HEK293 (cell line): Measurements from ENCODE around the gene ENOSF1.

ENCODE experiments used
- CTCF ChIA-PET: fragments of 350-600 bp; formaldehyde crosslinking; extraction: SDS; loops from one replicate; lab custom pipeline; 2021; ENCODE audit warnings: antibody characterized with exemption; lab: Yijun Ruan, JAX
- POLR2A ChIA-PET: fragments of 300-600 bp; formaldehyde crosslinking; extraction: SDS; loops from one replicate; lab custom pipeline; 2020; ENCODE audit warnings: antibody characterized with exemption, inconsistent platforms; lab: Yijun Ruan, JAX
- H3K27ac ChIP-seq: fragments of 200-500 bp; sonication (Bioruptor generic); 2 replicates; pipeline ENCODE4 v1.5.1; 2014; ENCODE audit warnings: low read depth, low read length, control low read depth, inconsistent platforms; ENCODE audit errors: extremely low read depth
- H3K36me3 ChIP-seq, 2 experiments: fragments of 200-500 bp in 1 of 2; sonication (Bioruptor generic) in 1 of 2; 1 replicate in 1 of 2; 2 replicates in 1 of 2; pipeline ENCODE4 v1.5.1; 2014 to 2017; ENCODE audit warnings: inconsistent platforms in 2 of 2, low read length in 2 of 2; ENCODE audit not compliant: control insufficient read depth in 2 of 2, insufficient read depth in 1 of 2
- H3K4me1 ChIP-seq: fragments of 200-500 bp; sonication (Bioruptor generic); 2 replicates; pipeline ENCODE4 v1.5.1; 2014; ENCODE audit warnings: mild to moderate bottlenecking, low read length, inconsistent platforms; ENCODE audit not compliant: control insufficient read depth, insufficient read depth
- H3K4me3 ChIP-seq: 2 replicates; pipeline ENCODE4 v1.5.1; 2011; ENCODE audit warnings: low read depth, mild to moderate bottlenecking, control low read depth, low read length, moderate library complexity
- H3K9me3 ChIP-seq: fragments of 200-500 bp; sonication (Bioruptor generic); 2 replicates; pipeline ENCODE4 v1.5.1; 2014; ENCODE audit warnings: low read depth, low read length, inconsistent platforms; ENCODE audit not compliant: control insufficient read depth, insufficient read depth
- GFI1B ChIP-seq: fragments of 450-650 bp; formaldehyde crosslinking; IDR thresholded peaks from 2 replicates; pipeline ENCODE4 v1.5.1; 2016; ENCODE audit warnings: missing biosample characterization, missing genetic modification characterization
- OSR2 ChIP-seq: fragments of 450-650 bp; formaldehyde crosslinking; IDR thresholded peaks from 2 replicates; pipeline ENCODE4 v1.5.1; 2016; ENCODE audit warnings: missing biosample characterization, missing genetic modification characterization
- PRDM10 ChIP-seq: fragments of 450-650 bp; formaldehyde crosslinking; IDR thresholded peaks from 2 replicates; pipeline ENCODE4 v1.5.1; 2016; ENCODE audit warnings: missing biosample characterization, missing genetic modification characterization
- PRDM4 ChIP-seq: fragments of 450-650 bp; formaldehyde crosslinking; IDR thresholded peaks from 2 replicates; pipeline ENCODE4 v1.5.1; 2017; ENCODE audit warnings: missing biosample characterization, missing genetic modification characterization
- SP7 ChIP-seq: fragments of 450-650 bp; formaldehyde crosslinking; IDR thresholded peaks from 2 replicates; pipeline ENCODE4 v1.5.1; 2016; ENCODE audit warnings: missing biosample characterization, missing genetic modification characterization
- YY2 ChIP-seq: fragments of 450-650 bp; formaldehyde crosslinking; IDR thresholded peaks from 2 replicates; pipeline ENCODE4 v1.5.1; 2016; ENCODE audit warnings: missing biosample characterization, missing genetic modification characterization
- ZEB2 ChIP-seq: fragments of 450-650 bp; formaldehyde crosslinking; IDR thresholded peaks from 2 replicates; pipeline ENCODE4 v1.5.1; 2016; ENCODE audit warnings: missing biosample characterization, missing genetic modification characterization
- ZFP41 ChIP-seq: fragments of 450-650 bp; formaldehyde crosslinking; IDR thresholded peaks from 2 replicates; pipeline ENCODE4 v1.5.1; 2016; ENCODE audit warnings: missing biosample characterization, missing genetic modification characterization, borderline replicate concordance
- ZNF112 ChIP-seq: fragments of 450-650 bp; formaldehyde crosslinking; IDR thresholded peaks from 2 replicates; pipeline ENCODE4 v1.5.0; 2017; ENCODE audit warnings: missing biosample characterization, missing genetic modification characterization
- ZNF23 ChIP-seq: fragments of 450-650 bp; formaldehyde crosslinking; IDR thresholded peaks from 2 replicates; pipeline ENCODE4 v1.5.1; 2016; ENCODE audit warnings: missing biosample characterization, missing genetic modification characterization, borderline replicate concordance
- ZNF239 ChIP-seq: fragments of 450-650 bp; formaldehyde crosslinking; IDR thresholded peaks from 2 replicates; pipeline ENCODE4 v1.5.1; 2016; ENCODE audit warnings: missing biosample characterization, missing genetic modification characterization
- ZNF335 ChIP-seq: fragments of 450-650 bp; formaldehyde crosslinking; conservative IDR thresholded peaks from 2 replicates; pipeline ENCODE4 v1.5.1; 2016; ENCODE audit warnings: missing biosample characterization, missing genetic modification characterization
- ZNF654 ChIP-seq: fragments of 450-650 bp; formaldehyde crosslinking; IDR thresholded peaks from 2 replicates; pipeline ENCODE4 v1.5.1; 2016; ENCODE audit warnings: low read depth, missing biosample characterization, missing genetic modification characterization
- ZNF658 ChIP-seq: fragments of 450-650 bp; formaldehyde crosslinking; IDR thresholded peaks from 2 replicates; pipeline ENCODE4; 2016; ENCODE audit warnings: missing biosample characterization, missing genetic modification characterization
- ZNF670 ChIP-seq: fragments of 450-650 bp; formaldehyde crosslinking; IDR thresholded peaks from 2 replicates; pipeline ENCODE4 v1.5.1; 2016; ENCODE audit warnings: missing biosample characterization, missing genetic modification characterization, low read depth
- TF ChIP-seq, protein P1 (sequence below): fragments of 450-650 bp; formaldehyde crosslinking; IDR thresholded peaks from 2 replicates; pipeline ENCODE4 v1.5.1; 2016; ENCODE audit warnings: missing biosample characterization, missing genetic modification characterization, low read depth
- TF ChIP-seq, protein P2 (sequence below): fragments of 450-650 bp; formaldehyde crosslinking; IDR thresholded peaks from 2 replicates; pipeline ENCODE4 v1.5.1; 2016; ENCODE audit warnings: missing biosample characterization, missing genetic modification characterization
- TF ChIP-seq, protein P3 (sequence below): fragments of 450-650 bp; formaldehyde crosslinking; IDR thresholded peaks from 2 replicates; pipeline ENCODE4 v1.5.1; 2016; ENCODE audit warnings: missing biosample characterization, missing genetic modification characterization

Gene ENOSF1

DNA sequence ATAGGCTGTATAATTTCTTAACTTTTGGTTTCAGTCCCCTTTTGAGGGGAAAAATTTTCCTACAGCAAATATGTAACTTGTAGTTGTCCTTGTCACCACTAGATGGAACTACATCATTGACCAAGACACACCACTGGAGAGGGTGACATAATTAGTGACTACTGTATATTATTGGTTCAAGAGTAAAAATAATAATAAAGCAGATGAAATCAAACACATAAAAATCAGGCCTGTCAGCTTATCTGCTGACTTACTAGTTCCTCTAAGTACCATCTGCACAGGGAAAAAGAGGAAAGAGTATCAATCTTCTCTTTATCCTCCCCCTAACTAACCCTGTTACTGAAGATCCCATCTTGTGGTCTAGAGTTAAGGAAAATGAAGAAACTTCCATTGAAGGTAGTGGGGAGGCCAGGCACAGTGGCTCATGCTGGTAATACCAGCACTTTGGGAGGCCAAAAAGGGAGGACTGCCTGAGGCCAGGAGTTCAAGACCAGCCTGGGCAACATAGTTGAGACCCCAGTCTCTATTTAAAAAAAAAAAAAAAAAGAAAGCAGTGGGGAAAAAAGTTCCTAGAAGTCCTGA is 29.6 kb upstream of the ENOSF1 start:
- POLR2A ChIA-PET, result interaction anchor here (0.8 kb wide), 1 partner anchor 97 kb away, joined by 4 read pairs; no protein-coding TSS in a partner anchor
- H3K4me3 ChIP-seq, result no peak overlapping the region
- TF ChIP-seq ZNF654 (tag by site-specific recombination), result peak; percentile 70
- TF ChIP-seq ZNF23 (tag by site-specific recombination), result no peak
- no peak for TF ChIP-seq ZNF335
- TF ChIP-seq OSR2 (tag by site-specific recombination), result peak; percentile 32; the same call in 1 of the 2 replicates
- TF ChIP-seq, protein P1, sequence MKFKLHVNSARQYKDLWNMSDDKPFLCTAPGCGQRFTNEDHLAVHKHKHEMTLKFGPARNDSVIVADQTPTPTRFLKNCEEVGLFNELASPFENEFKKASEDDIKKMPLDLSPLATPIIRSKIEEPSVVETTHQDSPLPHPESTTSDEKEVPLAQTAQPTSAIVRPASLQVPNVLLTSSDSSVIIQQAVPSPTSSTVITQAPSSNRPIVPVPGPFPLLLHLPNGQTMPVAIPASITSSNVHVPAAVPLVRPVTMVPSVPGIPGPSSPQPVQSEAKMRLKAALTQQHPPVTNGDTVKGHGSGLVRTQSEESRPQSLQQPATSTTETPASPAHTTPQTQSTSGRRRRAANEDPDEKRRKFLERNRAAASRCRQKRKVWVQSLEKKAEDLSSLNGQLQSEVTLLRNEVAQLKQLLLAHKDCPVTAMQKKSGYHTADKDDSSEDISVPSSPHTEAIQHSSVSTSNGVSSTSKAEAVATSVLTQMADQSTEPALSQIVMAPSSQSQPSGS (tag by site-specific recombination), result peak; percentile 59
- TF ChIP-seq, protein P2, sequence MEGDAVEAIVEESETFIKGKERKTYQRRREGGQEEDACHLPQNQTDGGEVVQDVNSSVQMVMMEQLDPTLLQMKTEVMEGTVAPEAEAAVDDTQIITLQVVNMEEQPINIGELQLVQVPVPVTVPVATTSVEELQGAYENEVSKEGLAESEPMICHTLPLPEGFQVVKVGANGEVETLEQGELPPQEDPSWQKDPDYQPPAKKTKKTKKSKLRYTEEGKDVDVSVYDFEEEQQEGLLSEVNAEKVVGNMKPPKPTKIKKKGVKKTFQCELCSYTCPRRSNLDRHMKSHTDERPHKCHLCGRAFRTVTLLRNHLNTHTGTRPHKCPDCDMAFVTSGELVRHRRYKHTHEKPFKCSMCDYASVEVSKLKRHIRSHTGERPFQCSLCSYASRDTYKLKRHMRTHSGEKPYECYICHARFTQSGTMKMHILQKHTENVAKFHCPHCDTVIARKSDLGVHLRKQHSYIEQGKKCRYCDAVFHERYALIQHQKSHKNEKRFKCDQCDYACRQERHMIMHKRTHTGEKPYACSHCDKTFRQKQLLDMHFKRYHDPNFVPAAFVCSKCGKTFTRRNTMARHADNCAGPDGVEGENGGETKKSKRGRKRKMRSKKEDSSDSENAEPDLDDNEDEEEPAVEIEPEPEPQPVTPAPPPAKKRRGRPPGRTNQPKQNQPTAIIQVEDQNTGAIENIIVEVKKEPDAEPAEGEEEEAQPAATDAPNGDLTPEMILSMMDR (tag by site-specific recombination), result peak; percentile 65; the same call in 1 of the 2 replicates
- peak; percentile 81 for TF ChIP-seq PRDM10
- TF ChIP-seq, protein P3, sequence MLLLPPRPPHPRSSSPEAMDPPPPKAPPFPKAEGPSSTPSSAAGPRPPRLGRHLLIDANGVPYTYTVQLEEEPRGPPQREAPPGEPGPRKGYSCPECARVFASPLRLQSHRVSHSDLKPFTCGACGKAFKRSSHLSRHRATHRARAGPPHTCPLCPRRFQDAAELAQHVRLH (tag by site-specific recombination), result peak; percentile 36; the same call in 1 of the 2 replicates
- TF ChIP-seq SP7 (tag by site-specific recombination), result peak; percentile 31; the same call in 1 of the 2 replicates
- no peak for TF ChIP-seq ZNF658
- TF ChIP-seq PRDM4, result 0 out of 2 replicates have a peak, but pooled peaks have one; percentile 19
- no peak for TF ChIP-seq YY2
- TF ChIP-seq, all 188 proteins: peak for 8
- Histone ChIP-seq H3K4me1 (no peaks in the 10 kb centered on the region), H3K9me3 (no peaks in the 10 kb centered on the region), H3K27ac (no peak overlapping the region), H3K36me3 (peaks cover 41 to 42% of the 10 kb centered on the region in 2 experiments)
- CTCF ChIA-PET, result interaction anchor here (0.6 to 10.7 kb wide), 15 partner anchors 9 to 313 kb away, joined by 3 to 230 read pairs (median 4); no protein-coding TSS in a partner anchor

GRCh38 chr18:732371-732770 is 19.9 kb upstream of the ENOSF1 start:
- Histone ChIP-seq H3K4me3 (no peak overlapping the region), H3K36me3 (peaks cover 32 to 42% of the 10 kb centered on the region in 2 experiments), H3K9me3 (no peaks in the 10 kb centered on the region), H3K27ac (no peak overlapping the region), H3K4me1 (no peaks in the 10 kb centered on the region)
- ChIA-PET POLR2A (interaction anchor here (0.7 to 0.9 kb wide), 2 partner anchors 13 to 20 kb away, joined by 3 to 7 read pairs; partner anchors contain the start of gene ENOSF1), CTCF (interaction anchor here (1.0 to 2.5 kb wide), 6 partner anchors 8 to 109 kb away, joined by 3 to 8 read pairs (median 5); no protein-coding TSS in a partner anchor)
- TF ChIP-seq ZFP41, result no peak
- no peak for TF ChIP-seq ZNF112 (tag by site-specific recombination)
- TF ChIP-seq ZEB2 (tag by site-specific recombination), result no peak
- TF ChIP-seq ZNF239 (tag by site-specific recombination), result no peak
- no peak for TF ChIP-seq ZNF670 (tag by site-specific recombination)
- TF ChIP-seq GFI1B, result no peak
